Activated CD4-positive, alpha-beta T cell treated with anti-CD3 and anti-CD28 coated beads for 48 hours (primary cell): ENCODE data around the gene OSBPL10.

Experiments
- DNase-seq: peaks from one replicate; pipeline ENCODE4 v3.0.0-alpha.2; 2020

Gene OSBPL10

GRCh38 chr3:31639828-31640227, 341.2 kb downstream of the OSBPL10 start:
- no peak for DNase-seq

- DNase-seq: no peak
Measured at GRCh38 chr3:31636694-31637442, 344.2 kb downstream of the OSBPL10 start.

- no peak for DNase-seq
Measured at GRCh38 chr3:31636049-31636448, 345.0 kb downstream of the OSBPL10 start.

GRCh38 chr3:31635545-31635944, 345.5 kb downstream of the OSBPL10 start:
- no peak for DNase-seq

GRCh38 chr3:31634476-31634875, 346.6 kb downstream of the OSBPL10 start:
- DNase-seq: no peak

GRCh38 chr3:31629054-31629453, 352.0 kb downstream of the OSBPL10 start:
- DNase-seq: no peak

GRCh38 chr3:31625358-31625757, 355.7 kb downstream of the OSBPL10 start:
- DNase-seq: no peak

- no peak for DNase-seq
Measured at GRCh38 chr3:31624083-31624709, 356.9 kb downstream of the OSBPL10 start.

- DNase-seq: no peak
Measured at GRCh38 chr3:31622636-31623288, 358.3 kb downstream of the OSBPL10 start.

- DNase-seq: no peak
Measured at GRCh38 chr3:31621314-31621713, 359.7 kb downstream of the OSBPL10 start.

GRCh38 chr3:31620656-31621055, 360.4 kb downstream of the OSBPL10 start:
- no peak for DNase-seq

- DNase-seq: no peak
Measured at GRCh38 chr3:31616711-31617110, 364.4 kb downstream of the OSBPL10 start.

GRCh38 chr3:31615071-31615875, 365.8 kb downstream of the OSBPL10 start:
- no peak for DNase-seq

GRCh38 chr3:31614162-31614921, 366.7 kb downstream of the OSBPL10 start:
- DNase-seq: no peak

- DNase-seq: no peak
Measured at GRCh38 chr3:31613654-31614053, 367.4 kb downstream of the OSBPL10 start.

- no peak for DNase-seq
Measured at GRCh38 chr3:31613177-31613576, 367.9 kb downstream of the OSBPL10 start.
